ENCODE data around the gene TTYH2. TPM values are rescaled to one million over a fixed set of nuclear protein-coding genes. Genes with fewer than 3 reads are reported as not detected.
"Not testable (repeated sequence)": the region's sequence is repeated elsewhere in the genome, so short reads cannot be mapped to it uniquely, and the experiment has no call there.

Gene TTYH2
- total RNA-seq, 1 donor from 2014 or later = 7.4 TPM

DNA sequence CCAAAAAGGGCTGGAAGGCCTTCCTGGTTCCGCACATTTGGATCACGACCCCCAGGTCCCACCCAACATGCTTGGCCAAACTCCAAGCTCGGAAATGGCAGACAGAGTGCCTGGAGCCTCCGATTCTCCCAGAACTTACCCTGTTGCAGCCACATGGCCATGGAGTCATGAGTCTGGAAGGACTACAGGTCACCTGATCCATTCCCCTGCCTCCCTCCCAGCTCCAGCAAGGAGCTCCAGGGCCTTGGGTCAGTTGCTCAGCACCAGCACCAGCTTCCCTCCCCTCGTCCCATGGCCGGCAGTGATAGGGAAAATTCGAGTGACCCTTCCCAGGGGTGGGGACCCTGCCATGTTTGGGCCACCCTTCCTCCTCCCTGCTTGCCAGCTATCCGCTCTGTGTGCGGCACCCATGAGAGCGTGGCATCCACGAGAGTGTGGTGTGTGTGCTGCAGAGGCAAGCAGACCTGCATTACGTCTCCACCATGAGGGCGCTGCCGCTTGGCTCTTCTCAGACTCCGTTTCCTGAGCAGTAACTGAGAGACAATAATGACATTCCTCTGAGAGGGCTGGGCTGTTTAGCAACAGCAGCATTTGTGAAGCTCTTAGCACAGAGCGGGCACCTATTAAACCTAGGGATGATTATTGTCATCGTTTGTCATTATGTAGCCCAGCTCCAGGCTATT, 31.2 kb upstream of the TTYH2 start:
- TF ChIP-seq, protein P1, sequence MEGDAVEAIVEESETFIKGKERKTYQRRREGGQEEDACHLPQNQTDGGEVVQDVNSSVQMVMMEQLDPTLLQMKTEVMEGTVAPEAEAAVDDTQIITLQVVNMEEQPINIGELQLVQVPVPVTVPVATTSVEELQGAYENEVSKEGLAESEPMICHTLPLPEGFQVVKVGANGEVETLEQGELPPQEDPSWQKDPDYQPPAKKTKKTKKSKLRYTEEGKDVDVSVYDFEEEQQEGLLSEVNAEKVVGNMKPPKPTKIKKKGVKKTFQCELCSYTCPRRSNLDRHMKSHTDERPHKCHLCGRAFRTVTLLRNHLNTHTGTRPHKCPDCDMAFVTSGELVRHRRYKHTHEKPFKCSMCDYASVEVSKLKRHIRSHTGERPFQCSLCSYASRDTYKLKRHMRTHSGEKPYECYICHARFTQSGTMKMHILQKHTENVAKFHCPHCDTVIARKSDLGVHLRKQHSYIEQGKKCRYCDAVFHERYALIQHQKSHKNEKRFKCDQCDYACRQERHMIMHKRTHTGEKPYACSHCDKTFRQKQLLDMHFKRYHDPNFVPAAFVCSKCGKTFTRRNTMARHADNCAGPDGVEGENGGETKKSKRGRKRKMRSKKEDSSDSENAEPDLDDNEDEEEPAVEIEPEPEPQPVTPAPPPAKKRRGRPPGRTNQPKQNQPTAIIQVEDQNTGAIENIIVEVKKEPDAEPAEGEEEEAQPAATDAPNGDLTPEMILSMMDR (IDR thresholded peaks at IDR 0.05) = no peak
- no peak overlapping the region for H3K27ac ChIP-seq
- H3K9me3 ChIP-seq = no peaks in the 10 kb centered on the region
- intact Hi-C loops (cut with DNase I) = no loop called here
- DNase-seq (no peak), ATAC-seq (no peak)
- H3K36me3 ChIP-seq = no peaks in the 10 kb centered on the region
- H3K4me1 ChIP-seq = no peaks in the 10 kb centered on the region
- H3K27me3 ChIP-seq = peaks cover 15% of the 10 kb centered on the region
- H3K4me3 ChIP-seq = no peak overlapping the region

GRCh38 chr17:74183411-74183810, 30.0 kb upstream of the TTYH2 start:
- Histone ChIP-seq H3K9me3 (no peaks in the 10 kb centered on the region), H3K27me3 (peaks cover 18% of the 10 kb centered on the region), H3K4me1 (no peaks in the 10 kb centered on the region), H3K27ac (no peak overlapping the region), H3K4me3 (no peak overlapping the region), H3K36me3 (no peaks in the 10 kb centered on the region)
- TF ChIP-seq, protein P1 (IDR thresholded peaks at IDR 0.05) = no peak
- intact Hi-C loops (cut with DNase I) = no loop called here
- ATAC-seq (no peak), DNase-seq (no peak)

GRCh38 chr17:74185571-74186185, 27.7 kb upstream of the TTYH2 start:
- Histone ChIP-seq H3K4me1 (no peaks in the 10 kb centered on the region), H3K4me3 (no peak overlapping the region), H3K27me3 (peaks cover 13% of the 10 kb centered on the region), H3K9me3 (no peaks in the 10 kb centered on the region), H3K27ac (no peak overlapping the region), H3K36me3 (no peaks in the 10 kb centered on the region)
- intact Hi-C loops (cut with DNase I) = no loop called here
- DNase-seq = no peak
- no peak for ATAC-seq
- TF ChIP-seq, protein P1 (IDR thresholded peaks at IDR 0.05) = no peak

- Histone ChIP-seq H3K4me1 (no peaks in the 10 kb centered on the region), H3K27ac (no peak overlapping the region), H3K4me3 (no peak overlapping the region), H3K9me3 (no peaks in the 10 kb centered on the region), H3K36me3 (no peaks in the 10 kb centered on the region), H3K27me3 (peaks cover 13% of the 10 kb centered on the region)
- DNase-seq = no peak
- TF ChIP-seq, protein P1 (IDR thresholded peaks at IDR 0.05) = no peak
- ATAC-seq = no peak
- intact Hi-C loops (cut with DNase I) = no loop called here
These were observed 26.9 kb upstream of the TTYH2 start for GRCh38 chr17:74186498-74186897.

DNA sequence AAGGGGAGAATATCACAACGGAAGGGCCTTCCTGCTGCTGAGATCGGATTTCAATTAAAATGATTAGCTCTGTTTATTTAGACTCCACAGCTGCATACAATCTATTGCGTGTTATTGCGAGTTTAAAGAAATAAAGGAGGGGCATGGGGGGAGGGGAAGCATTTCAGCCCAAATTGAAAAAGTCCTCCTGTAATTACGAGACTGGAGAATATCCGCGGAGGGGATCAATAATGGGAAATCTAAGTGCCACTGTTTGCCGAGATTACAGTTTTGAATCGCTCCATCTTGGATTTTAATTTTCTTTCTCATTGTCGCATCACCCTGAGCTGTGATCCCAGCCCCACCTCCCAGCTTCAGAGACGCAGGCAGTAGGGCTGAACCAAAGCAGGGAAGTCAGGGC, 25.6 kb upstream of the TTYH2 start:
- TF ChIP-seq, protein P1 (IDR thresholded peaks at IDR 0.05) = no peak
- intact Hi-C loops (cut with DNase I) = no loop called here
- no peaks in the 10 kb centered on the region for H3K9me3 ChIP-seq
- H3K4me1 ChIP-seq = no peaks in the 10 kb centered on the region
- H3K27ac ChIP-seq = no peak overlapping the region
- H3K27me3 ChIP-seq = peaks cover 13% of the 10 kb centered on the region
- no peak overlapping the region for H3K4me3 ChIP-seq
- H3K36me3 ChIP-seq = no peaks in the 10 kb centered on the region
- ATAC-seq = no peak
- DNase-seq = peak; percentile 4

GRCh38 chr17:74188687-74189086, 24.7 kb upstream of the TTYH2 start:
- H3K4me3 ChIP-seq; H3K9me3 ChIP-seq; ATAC-seq; intact Hi-C loops (cut with DNase I); H3K36me3 ChIP-seq; H3K27ac ChIP-seq; DNase-seq; H3K4me1 ChIP-seq: not testable (repeated sequence)
- peaks cover 13% of the 10 kb centered on the region for H3K27me3 ChIP-seq

Data from upper lobe of right lung (tissue), 1 donor.